Neural crest cell (in vitro differentiated cells): Measurements from ENCODE around the gene OTUB2. TPM values are rescaled to one million over a fixed set of nuclear protein-coding genes. Genes with fewer than 3 reads are reported as not detected.

Experiments used
- DNase-seq: peaks from one replicate; pipeline ENCODE4 v3.0.0; 2021; ENCODE audit warnings: low read depth, mixed read lengths, low spot score
- H3K27ac Mint-ChIP-seq: one replicate; pipeline ENCODE4 v1.8.0; 2021; ENCODE audit warnings: mild to moderate bottlenecking, mixed read lengths; ENCODE audit not compliant: unreplicated experiment
- H3K27me3 Mint-ChIP-seq: 2 replicates; pipeline ENCODE4 v1.8.0; 2021; ENCODE audit warnings: low read depth, mild to moderate bottlenecking, mixed read lengths
- H3K36me3 Mint-ChIP-seq: 2 replicates; pipeline ENCODE4 v1.8.0; 2021; ENCODE audit warnings: low read depth, mild to moderate bottlenecking, mixed read lengths
- H3K4me1 Mint-ChIP-seq: 2 replicates; pipeline ENCODE4 v1.8.0; 2021; ENCODE audit warnings: mixed read lengths
- H3K4me3 Mint-ChIP-seq: one replicate; pipeline ENCODE4 v1.8.0; 2021; ENCODE audit warnings: mild to moderate bottlenecking, mixed read lengths
- H3K9me3 Mint-ChIP-seq: 2 replicates; pipeline ENCODE4 v1.8.0; 2021; ENCODE audit warnings: mixed read lengths
- CTCF ChIP-seq: fragments of 200-600 bp; sonication (generic); conservative IDR thresholded peaks from 2 replicates; pipeline ENCODE4 v1.5.0; 2021; ENCODE audit warnings: antibody characterized with exemption, mild to moderate bottlenecking
- total RNA-seq: library from RNA; stranded (reverse); gene quantifications from 2 replicates; pipeline ENCODE4 v1.2.1, GENCODE V29; 2021

The OTUB2 gene
- total RNA-seq, 1 donor from 2014 or later: 4.4 TPM

- no peak for TF ChIP-seq CTCF
- Mint-ChIP-seq H3K27me3 (peaks cover 13% of the 10 kb centered on the region), H3K4me1 (no peaks in the 10 kb centered on the region), H3K9me3 (no peaks in the 10 kb centered on the region), H3K4me3 (no peak overlapping the region), H3K27ac (no peak overlapping the region), H3K36me3 (no peaks in the 10 kb centered on the region)
- no peak for DNase-seq
These were observed 16.4 kb upstream of the OTUB2 start for GRCh38 chr14:94009767-94010166.

GRCh38 chr14:94010625-94011024, 15.5 kb upstream of the OTUB2 start:
- Mint-ChIP-seq H3K4me3 (no peak overlapping the region), H3K27ac (no peak overlapping the region), H3K9me3 (no peaks in the 10 kb centered on the region), H3K36me3 (no peaks in the 10 kb centered on the region), H3K27me3 (peaks cover 10% of the 10 kb centered on the region), H3K4me1 (no peaks in the 10 kb centered on the region)
- no peak for DNase-seq
- no peak for TF ChIP-seq CTCF

- DNase-seq: no peak
- Mint-ChIP-seq H3K4me1 (no peaks in the 10 kb centered on the region), H3K27ac (no peak overlapping the region), H3K9me3 (no peaks in the 10 kb centered on the region), H3K36me3 (no peaks in the 10 kb centered on the region), H3K4me3 (no peak overlapping the region), H3K27me3 (peaks cover 10% of the 10 kb centered on the region)
- TF ChIP-seq CTCF: no peak
These were observed 14.3 kb upstream of the OTUB2 start for GRCh38 chr14:94011795-94012194.

GRCh38 chr14:94014382-94014781, 11.8 kb upstream of the OTUB2 start:
- Mint-ChIP-seq H3K4me3 (no peak overlapping the region), H3K9me3 (no peaks in the 10 kb centered on the region), H3K36me3 (no peaks in the 10 kb centered on the region), H3K27ac (peak overlapping the region; percentile 78), H3K4me1 (no peaks in the 10 kb centered on the region), H3K27me3 (peaks cover 9% of the 10 kb centered on the region)
- DNase-seq: no peak
- TF ChIP-seq CTCF: no peak

GRCh38 chr14:94015223-94015622, 10.9 kb upstream of the OTUB2 start:
- Mint-ChIP-seq H3K9me3 (no peaks in the 10 kb centered on the region), H3K27me3 (peaks cover 4% of the 10 kb centered on the region), H3K4me3 (no peak overlapping the region), H3K4me1 (no peaks in the 10 kb centered on the region), H3K36me3 (no peaks in the 10 kb centered on the region), H3K27ac (no peak overlapping the region)
- no peak for TF ChIP-seq CTCF
- DNase-seq: no peak
